NT2/D1 (cell line): Measurements from ENCODE around the gene TMEM98.
"Not testable (repeated sequence)": the region's sequence is repeated elsewhere in the genome, so short reads cannot be mapped to it uniquely, and the experiment has no call there.

ENCODE experiments used
- DNase-seq: peaks from one replicate; pipeline ENCODE4 v3.0.0-alpha.2; 2011; ENCODE audit warnings: low read depth, low spot score
- H3K27me3 ChIP-seq: 2 replicates; pipeline ENCODE4 v1.6.0; 2011; ENCODE audit warnings: mild to moderate bottlenecking; ENCODE audit not compliant: insufficient read length, insufficient read depth
- H3K36me3 ChIP-seq: 2 replicates; pipeline ENCODE4 v1.6.1; 2011; ENCODE audit warnings: mild to moderate bottlenecking, low read length, mixed read lengths; ENCODE audit not compliant: insufficient read depth, insufficient read length
- H3K4me1 ChIP-seq: 2 replicates; pipeline ENCODE4 v1.5.1; 2011; ENCODE audit not compliant: insufficient read depth, insufficient read length
- H3K4me3 ChIP-seq: 2 replicates; pipeline ENCODE4 v1.5.1; 2011; ENCODE audit warnings: low read depth; ENCODE audit not compliant: insufficient read length
- H3K9ac ChIP-seq: 2 replicates; pipeline ENCODE4 v1.6.0; 2011; ENCODE audit warnings: low read depth; ENCODE audit not compliant: insufficient read length
- H3K9me3 ChIP-seq: 2 replicates; pipeline ENCODE4 v1.5.1; 2011; ENCODE audit warnings: mild to moderate bottlenecking, low read length; ENCODE audit not compliant: insufficient read depth
- SUZ12 ChIP-seq: IDR thresholded peaks from 2 replicates; pipeline ENCODE4 v1.6.1; 2011; ENCODE audit not compliant: insufficient read length, insufficient read depth; ENCODE audit errors: extremely low read depth
- YY1 ChIP-seq: IDR thresholded peaks from 2 replicates; pipeline ENCODE4 v1.6.1; 2011; ENCODE audit not compliant: insufficient read length, insufficient read depth
- ZNF274 ChIP-seq: IDR thresholded peaks from 2 replicates; pipeline ENCODE4 v1.6.1; 2011; ENCODE audit warnings: mild to moderate bottlenecking, low read depth, low read length

Gene TMEM98, protein sequence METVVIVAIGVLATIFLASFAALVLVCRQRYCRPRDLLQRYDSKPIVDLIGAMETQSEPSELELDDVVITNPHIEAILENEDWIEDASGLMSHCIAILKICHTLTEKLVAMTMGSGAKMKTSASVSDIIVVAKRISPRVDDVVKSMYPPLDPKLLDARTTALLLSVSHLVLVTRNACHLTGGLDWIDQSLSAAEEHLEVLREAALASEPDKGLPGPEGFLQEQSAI

DNA sequence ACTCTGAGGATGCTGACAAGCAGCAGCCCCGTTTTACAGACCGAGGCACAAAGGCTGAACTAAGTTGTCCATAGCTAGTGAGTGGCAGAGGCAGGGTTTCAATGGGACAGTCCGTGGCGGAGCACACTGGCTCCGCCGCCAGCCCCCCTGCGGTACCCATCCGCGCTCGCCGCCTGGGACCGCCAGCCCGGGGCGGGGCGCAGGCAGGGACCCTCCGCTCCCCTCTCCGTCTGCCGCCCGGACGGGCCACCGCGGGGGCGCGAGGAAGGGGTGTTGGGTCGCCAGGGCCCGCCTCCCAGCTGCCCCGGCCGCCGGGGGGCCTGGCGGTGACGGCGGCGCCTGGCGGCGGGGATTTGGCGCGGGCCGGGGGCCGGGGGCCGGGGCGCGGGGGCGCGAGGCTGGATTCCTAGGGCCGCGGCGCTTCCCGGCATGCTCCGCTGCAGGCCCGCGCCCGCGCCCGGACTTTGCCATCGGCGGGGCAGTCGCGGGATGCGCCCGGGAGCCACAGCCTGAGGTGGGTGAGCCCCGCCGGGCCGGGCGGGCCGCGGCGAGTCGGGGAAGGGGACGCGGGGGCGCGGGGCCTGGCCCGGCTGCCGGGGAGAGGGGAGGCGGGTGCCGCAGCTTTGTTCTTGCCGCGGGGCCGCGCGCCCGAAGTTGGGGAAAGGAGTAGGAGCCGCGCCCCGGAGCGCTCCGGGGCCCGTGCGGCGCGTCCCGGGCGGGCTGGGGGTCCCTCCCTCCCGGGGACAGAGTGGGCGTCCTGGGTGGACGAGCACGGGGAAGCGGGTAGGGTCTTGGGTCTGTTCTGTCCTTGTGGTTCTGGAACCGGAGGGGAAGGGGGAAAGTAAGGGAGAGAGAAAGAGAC is at the start of gene TMEM98:
Gene TMEM98 (plus strand): TSS at position 430 of the 862 bp plus-strand sequence. CDS start 3,376 bp downstream, outside the sequence.
- no peaks in the 10 kb centered on the region for H3K9me3 ChIP-seq
- H3K4me1 ChIP-seq, result peaks cover 2% of the 10 kb centered on the region
- no peaks in the 10 kb centered on the region for H3K27me3 ChIP-seq
- DNase-seq, result no peak
- H3K4me3 ChIP-seq, result peak within 1 kb of the TSS; percentile 54
- peaks cover 18% of the 10 kb centered on the region for H3K36me3 ChIP-seq
- H3K9ac ChIP-seq, result peak within 1 kb of the TSS; percentile 76
- TF ChIP-seq YY1 (no peak), ZNF274 (no peak), SUZ12 (no peak)

GRCh38 chr17:32878211-32878610 is 49.7 kb upstream of the TMEM98 start:
- Histone ChIP-seq H3K4me3 (no peak overlapping the region), H3K9me3 (no peaks in the 10 kb centered on the region), H3K9ac (no peak overlapping the region), H3K4me1 (no peaks in the 10 kb centered on the region), H3K27me3 (peaks cover 5% of the 10 kb centered on the region), H3K36me3 (no peaks in the 10 kb centered on the region)
- no peak for DNase-seq
- TF ChIP-seq ZNF274 (no peak), SUZ12 (no peak), YY1 (no peak)

GRCh38 chr17:32879134-32879533 is 48.8 kb upstream of the TMEM98 start:
- TF ChIP-seq SUZ12 (no peak), ZNF274 (no peak), YY1 (no peak)
- Histone ChIP-seq H3K27me3 (peaks cover 5% of the 10 kb centered on the region), H3K4me3 (no peak overlapping the region), H3K9ac (no peak overlapping the region), H3K36me3 (no peaks in the 10 kb centered on the region), H3K9me3 (no peaks in the 10 kb centered on the region), H3K4me1 (no peaks in the 10 kb centered on the region)
- DNase-seq, result no peak

- Histone ChIP-seq H3K9ac (no peak overlapping the region), H3K27me3 (peaks cover 5% of the 10 kb centered on the region), H3K4me3 (no peak overlapping the region), H3K9me3 (no peaks in the 10 kb centered on the region), H3K36me3 (no peaks in the 10 kb centered on the region), H3K4me1 (no peaks in the 10 kb centered on the region)
- DNase-seq, result no peak
- TF ChIP-seq SUZ12 (no peak), ZNF274 (no peak), YY1 (no peak)
Observed at GRCh38 chr17:32880671-32881453, 47.1 kb upstream of the TMEM98 start.

GRCh38 chr17:32882029-32882428 is 45.9 kb upstream of the TMEM98 start:
- TF ChIP-seq SUZ12 (no peak), YY1 (no peak), ZNF274 (no peak)
- H3K9ac ChIP-seq, result no peak overlapping the region
- no peaks in the 10 kb centered on the region for H3K36me3 ChIP-seq
- no peaks in the 10 kb centered on the region for H3K9me3 ChIP-seq
- H3K4me3 ChIP-seq, result no peak overlapping the region
- H3K4me1 ChIP-seq, result no peaks in the 10 kb centered on the region
- peaks cover 5% of the 10 kb centered on the region for H3K27me3 ChIP-seq
- DNase-seq, result no peak

GRCh38 chr17:32882734-32883133 is 45.2 kb upstream of the TMEM98 start:
- no peaks in the 10 kb centered on the region for H3K9me3 ChIP-seq
- H3K9ac ChIP-seq, result no peak overlapping the region
- DNase-seq, result no peak
- H3K4me3 ChIP-seq, result no peak overlapping the region
- H3K27me3 ChIP-seq, result peaks cover 5% of the 10 kb centered on the region
- H3K36me3 ChIP-seq, result no peaks in the 10 kb centered on the region
- TF ChIP-seq ZNF274, result no peak
- no peak for TF ChIP-seq YY1
- no peak for TF ChIP-seq SUZ12
- H3K4me1 ChIP-seq, result no peaks in the 10 kb centered on the region

- DNase-seq, H3K9ac ChIP-seq, H3K9me3 ChIP-seq, H3K4me1 ChIP-seq, H3K27me3 ChIP-seq, H3K36me3 ChIP-seq: not testable (repeated sequence)
- peak overlapping the region; percentile 35 for H3K4me3 ChIP-seq
Observed at GRCh38 chr17:32886951-32887350, 41.0 kb upstream of the TMEM98 start.

DNA sequence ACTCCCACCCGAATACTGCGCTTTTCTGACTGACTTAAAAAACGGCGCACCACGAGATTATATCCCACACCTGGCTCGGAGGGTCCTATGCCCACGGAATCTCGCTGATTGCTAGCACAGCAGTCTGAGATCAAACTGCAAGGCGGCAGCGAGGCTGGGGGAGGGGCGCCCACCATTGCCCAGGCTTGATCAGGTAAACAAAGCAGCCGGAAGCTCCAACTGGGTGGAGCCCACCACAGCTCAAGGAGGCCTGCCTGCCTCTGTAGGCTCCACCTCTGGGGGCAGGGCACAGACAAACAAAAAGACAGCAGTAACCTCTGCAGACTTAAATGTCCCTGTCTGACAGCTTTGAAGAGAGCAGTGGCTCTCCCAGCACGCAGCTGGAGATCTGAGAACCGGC is 40.5 kb upstream of the TMEM98 start:
- H3K9me3 ChIP-seq, DNase-seq, H3K4me1 ChIP-seq, H3K9ac ChIP-seq, H3K36me3 ChIP-seq, H3K27me3 ChIP-seq, H3K4me3 ChIP-seq: not testable (repeated sequence)
